Activated CD4-positive, alpha-beta T cell treated with anti-CD3 and anti-CD28 coated beads, Interleukin-2, amount 50 U/mL, for 1 hour (primary cell): ENCODE results near the gene BICD1.
"Not testable (repeated sequence)": the region's sequence is repeated elsewhere in the genome, so short reads cannot be mapped to it uniquely, and the experiment has no call there.

ENCODE experiments used
- DNase-seq: peaks from one replicate; pipeline ENCODE4 v3.0.0-alpha.2; 2020

The BICD1 gene

DNA sequence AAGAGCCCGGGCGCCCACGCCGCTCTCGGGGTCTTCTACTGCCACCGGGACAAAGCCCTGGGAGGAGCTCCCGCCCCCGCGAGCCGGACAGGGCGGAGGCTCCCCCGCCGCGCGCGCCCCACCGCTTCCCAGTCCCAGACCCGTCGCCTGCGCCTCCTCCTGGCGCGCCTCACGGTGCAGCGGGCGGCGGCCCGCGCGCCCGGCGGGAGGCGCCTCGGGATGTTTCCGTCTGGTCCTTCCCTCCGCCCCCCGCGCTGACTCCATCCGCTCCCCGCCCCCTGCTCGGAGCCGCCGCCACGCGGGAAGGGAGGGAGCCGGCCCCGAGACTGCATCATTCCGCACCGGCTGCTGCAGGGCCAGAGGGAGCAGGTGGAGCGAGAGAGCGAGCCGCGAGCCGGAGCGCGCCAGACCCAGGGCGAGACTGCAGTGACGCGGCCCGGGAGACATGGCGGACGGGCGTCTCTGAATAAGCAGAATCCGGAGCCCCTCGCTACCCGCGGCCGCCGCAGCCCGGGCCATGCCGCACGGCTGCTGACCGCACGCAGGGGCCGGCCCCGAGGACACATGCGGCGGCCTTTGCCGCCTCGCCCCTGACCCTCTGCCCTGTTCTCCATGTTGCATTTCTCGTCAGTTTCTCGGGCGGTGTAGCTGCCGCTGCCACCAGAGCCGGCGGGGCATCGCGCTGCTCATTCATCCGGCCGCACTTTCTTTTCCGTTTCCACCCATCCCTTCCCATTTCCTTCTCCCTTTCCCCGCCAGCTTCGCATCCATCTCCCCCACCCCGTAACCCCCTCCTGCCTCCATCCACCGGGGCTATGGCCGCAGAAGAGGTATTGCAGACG, at the start of gene BICD1:
Gene BICD1 (plus strand): TSS at position 331 of the 842 bp plus-strand sequence. CDS start 485 bp downstream, at position 816.
- DNase-seq, result peak; percentile 69

DNA sequence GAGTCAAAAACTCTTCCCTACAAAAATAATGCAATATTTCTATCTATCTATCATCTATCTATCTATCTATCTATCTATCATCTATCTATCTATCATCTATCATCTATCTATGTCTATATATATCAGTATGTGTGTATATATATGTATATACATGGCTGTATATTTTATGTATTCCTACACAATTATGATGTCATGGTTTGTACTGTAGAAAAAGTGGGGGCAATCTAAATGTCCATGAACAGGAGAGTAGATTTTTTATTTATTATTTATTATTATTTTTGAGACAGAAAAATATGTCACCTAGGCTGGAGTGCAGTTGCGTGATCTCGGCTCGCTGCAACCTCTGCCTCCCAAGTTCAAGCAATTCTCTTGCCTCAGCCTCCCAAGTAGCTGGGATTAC, 45.6 kb upstream of the BICD1 start:
- no peak for DNase-seq

DNA sequence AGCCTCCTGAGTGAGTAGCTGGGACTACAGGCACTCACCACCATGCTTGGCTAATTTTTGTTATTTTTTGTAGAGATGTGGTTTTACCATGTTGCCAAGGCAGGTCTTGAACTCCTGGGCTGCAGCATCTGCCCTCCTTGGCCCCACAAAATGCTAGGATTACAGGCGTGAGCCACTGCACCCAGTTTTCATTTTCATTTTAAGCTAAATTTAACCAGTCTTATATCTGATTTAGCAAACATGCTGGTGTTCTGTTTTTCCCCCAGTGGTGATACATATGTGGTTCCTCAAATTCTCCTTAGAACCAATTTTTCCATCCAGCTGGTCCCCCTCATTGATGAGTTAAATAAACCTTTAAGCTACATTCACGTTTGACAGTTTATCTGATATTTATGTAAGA, 43.8 kb upstream of the BICD1 start:
- DNase-seq, result no peak

DNA sequence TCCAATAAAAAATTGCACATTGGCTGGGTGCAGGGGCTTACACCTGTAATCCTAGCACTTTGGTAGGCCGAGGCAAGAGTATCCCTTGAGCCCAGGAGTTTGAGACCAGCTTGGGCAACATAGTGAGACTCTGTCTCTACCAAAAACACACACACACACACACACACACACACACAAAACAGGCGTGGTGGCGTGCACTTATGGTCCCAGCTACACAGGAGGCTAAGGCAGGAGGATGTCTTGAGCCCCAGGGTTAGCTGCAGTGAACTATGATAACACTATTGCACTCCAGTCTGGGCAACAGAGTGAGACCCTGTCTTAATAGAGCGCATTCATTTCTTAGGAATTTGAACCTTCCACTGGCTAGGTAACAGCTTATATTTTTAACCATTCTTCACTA, 42.9 kb upstream of the BICD1 start:
- no peak for DNase-seq

DNA sequence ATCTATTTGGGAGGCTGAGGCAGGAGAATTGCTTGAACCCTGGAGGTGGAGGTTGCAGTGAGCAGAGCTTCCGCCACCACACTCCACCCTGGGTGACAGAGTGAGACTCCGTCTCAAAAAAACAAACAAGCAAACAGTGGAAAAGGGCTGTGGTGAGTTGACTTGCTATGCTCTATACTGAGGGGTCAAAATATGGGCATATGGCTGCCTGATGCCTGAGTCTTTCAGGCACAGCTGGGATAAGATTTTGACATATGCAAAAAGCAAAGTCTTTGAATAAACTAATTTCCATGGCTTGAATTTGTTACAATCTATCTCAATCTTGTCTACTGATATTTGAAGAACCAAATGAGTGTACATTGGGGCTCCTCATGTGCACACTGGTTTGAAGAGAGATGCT, 40.4 kb upstream of the BICD1 start:
- DNase-seq, result no peak

DNA sequence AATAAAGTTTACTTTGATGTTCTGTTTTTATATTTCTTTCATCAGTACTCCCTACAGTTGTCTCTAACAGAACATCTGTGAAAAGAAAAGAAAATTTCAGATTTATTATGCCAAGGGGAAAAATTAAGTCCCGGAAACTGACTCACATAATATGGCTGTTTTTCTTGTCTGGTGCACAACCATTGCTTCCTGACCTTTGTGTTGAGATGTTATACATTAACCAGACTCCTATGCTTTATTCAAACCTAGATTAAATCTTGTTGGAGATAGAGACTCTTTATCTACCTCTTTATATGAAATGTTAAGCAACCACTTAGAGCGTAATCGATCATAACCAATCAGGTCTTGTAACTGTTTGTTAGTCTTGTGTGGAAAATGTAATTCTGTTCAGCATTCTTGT, 37.6 kb upstream of the BICD1 start:
- no peak for DNase-seq

DNA sequence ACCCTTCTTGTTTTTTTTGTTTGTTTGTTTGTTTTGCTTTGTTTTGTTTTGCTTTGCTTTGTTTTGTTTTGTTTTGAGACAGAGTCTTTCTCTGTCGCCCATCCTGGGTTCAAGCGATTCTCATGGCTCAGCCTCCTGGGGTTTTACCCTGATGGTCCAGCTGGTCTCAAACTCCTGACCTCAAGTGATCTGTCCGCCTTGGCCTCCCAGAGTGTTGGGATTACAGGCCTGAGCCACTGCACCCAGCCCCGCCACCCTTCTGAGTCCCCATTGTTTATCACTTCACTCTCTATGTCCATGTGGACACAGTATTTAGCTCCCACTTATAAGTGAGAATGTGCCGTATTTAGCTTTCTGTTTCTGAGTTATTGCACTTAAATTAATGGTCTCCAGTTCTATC, 36.9 kb upstream of the BICD1 start:
- DNase-seq, result no peak

DNA sequence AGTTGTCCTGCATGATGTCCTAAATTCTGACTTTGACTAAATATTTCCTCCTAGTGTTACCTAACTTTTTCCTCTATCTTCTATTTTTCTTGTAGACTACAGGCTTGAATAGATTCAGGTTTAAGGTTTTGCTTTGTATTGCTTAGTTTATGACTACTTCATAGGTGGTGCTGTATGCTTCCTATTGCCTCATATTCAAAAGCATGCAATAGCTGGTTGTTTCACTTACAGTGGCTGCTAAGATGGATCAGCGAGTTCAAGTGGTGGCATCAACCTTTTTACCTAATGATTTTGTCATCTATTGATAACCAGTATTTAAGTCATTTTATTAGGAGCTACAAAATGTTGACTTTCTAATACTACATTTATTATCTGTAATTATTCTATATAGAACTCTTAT, 36.3 kb upstream of the BICD1 start:
- DNase-seq, result no peak

DNA sequence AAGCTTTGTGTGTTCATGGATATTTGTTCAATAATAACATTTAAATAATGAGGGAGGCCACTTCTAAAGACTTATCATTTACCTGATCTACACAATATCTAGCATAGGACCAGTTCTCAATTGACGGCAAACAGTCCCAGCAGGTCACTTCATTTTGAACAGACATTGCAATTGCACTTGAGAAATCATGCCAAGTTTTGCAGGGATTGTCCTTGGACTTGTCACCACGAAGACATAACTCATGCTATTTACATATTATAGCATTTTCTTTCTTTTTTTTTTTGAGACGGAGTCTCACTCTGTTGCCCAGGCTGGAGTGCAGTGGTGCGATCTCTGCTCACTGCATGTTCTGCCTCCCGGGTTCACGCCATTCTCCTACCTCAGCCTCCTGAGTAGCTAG, 34.5 kb upstream of the BICD1 start:
- no peak for DNase-seq

DNA sequence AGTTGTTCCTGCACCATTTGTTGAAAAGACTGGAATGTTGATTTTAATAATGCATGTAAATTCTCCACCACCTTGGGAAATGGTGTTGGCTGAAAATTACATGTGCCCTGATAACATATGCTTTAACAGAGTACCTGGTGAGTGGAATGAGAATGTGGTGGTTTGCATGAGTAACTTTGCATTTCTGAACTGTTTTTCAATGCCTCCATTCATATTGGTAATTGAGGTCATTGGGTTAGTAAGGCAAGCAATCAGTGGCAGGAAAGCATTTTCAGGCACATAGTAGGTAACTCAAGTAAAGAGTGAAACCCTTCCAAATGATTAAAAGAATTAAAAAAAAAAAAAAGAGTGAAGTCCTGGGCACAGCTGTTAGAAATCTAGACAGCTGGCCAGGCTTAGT, 32.2 kb upstream of the BICD1 start:
- DNase-seq, result no peak

DNA sequence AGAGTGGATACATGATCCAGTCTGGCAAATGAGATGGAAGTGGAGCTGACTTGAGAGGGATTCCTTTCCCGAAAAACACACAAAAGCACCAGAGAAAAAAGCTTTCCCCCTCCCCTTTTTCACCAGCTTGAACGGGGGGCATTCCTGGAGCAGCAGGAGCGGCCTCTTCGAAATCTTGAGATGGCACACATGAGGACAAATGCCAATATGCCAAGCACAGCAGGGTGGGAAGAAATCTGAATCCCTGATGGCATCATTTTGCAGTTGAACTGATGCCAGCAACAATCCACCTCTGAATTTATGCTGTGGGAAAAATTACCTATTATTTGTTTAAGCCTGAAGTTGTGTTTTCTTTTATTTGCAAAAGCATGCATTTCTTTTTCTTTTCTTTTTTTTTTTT, 29.7 kb upstream of the BICD1 start:
- no peak for DNase-seq

DNA sequence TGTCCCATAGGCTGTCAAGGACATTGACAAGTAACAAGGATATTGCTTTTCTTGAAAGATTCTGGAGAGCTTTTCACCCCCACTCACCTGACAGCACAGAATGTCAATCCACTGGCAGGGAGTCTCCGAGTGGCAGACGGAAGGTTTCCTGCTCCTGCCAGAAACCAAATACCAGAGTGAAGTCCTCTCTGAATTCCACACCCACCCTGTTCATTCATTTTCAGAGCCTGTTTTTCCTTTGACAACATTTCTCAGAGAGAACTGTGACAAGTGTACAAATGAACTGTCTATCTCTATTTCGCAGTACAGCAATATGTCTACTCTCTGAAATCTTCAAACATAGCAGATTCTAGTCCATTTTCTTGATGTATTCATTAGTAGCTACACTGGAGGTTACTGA, 26.2 kb upstream of the BICD1 start:
- DNase-seq, result no peak

DNA sequence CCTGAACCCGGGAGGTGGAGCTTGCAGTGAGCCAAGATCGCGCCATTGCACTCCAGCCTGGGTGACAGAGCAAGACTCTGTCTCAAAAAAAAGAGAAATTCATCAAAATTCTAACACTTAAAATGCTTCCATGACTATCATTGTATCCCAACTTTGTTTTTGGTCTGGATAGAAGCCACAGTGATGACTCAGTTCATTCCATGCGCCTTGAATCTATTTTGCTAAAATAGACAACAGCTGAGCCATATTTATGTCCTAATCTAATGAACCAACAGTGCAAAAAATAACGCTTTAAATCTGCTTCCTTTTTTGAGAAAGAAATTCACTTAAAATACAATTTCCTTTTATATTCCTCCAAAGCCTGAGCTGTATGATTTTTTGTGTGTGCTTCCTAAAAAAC, 23.2 kb upstream of the BICD1 start:
- no peak for DNase-seq

DNA sequence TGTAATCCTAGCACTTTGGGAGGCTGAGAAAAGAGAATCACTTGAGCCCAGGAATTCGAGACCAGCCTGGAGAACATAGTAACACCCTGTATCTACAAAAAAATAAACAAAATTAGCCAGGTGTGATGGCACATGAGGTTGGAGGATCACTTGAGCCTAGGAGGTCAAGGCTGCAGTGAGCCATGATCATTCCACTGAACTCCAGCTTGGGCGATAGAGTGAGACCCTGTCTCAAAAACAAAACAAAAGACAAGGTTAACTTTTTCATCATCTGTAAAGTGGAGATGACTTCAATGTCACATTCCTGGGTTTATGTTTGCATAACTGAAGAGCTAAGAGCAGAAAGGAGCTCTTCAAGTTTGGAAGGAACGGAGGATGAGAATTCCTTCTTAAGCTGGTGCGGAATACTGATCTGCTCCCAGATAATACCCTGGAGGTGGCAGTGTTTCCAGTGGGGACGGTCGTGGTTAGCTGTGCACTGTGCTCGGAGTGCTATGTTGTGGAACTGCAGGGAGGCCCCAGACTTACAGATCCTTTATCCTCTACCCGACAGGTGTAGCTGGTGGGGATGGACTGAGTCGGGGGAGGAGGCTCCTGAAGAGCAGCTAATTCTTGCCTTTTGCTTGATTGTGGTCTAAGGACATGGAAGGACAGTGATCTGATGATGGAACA, 22.5 kb upstream of the BICD1 start:
- DNase-seq, result no peak

DNA sequence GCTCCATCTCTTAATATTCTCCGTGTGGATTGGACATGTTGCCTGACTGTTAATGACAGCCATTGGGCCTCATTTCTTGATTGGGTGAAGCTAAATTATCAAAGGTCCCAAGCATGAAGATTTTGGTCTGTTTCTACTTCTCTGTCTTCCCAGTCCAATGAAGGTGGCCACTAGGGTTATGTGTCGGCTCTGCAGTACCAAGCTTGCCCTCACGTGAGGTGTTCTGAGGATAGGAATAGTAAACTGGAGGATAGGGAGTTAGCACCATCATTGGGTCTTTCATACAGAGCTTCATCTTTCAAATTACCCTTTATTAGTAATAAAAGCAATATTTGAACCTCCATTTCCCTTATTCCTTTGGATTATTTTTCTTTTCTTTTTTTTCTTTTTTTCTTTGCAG, 21.9 kb upstream of the BICD1 start:
- DNase-seq, result no peak

DNA sequence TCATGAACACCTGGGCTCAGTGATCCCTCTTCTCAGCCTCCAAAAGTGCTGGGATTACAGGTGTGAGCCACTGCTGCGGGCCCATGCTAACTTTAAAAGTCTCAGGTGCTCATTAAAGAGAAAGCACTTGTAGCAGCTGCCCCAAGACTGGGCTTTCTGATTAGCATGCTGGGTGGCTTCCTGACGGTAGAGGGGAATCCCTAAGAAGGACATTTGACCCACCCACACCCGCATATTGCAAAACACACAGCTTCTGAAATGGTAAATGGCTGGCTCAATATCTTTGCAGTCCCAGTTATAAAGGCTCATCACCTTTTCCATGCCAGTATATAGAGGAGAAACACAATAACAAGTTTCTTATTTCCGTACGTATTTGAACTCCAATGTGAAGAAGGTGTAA, 19.3 kb upstream of the BICD1 start:
- DNase-seq, result no peak

DNA sequence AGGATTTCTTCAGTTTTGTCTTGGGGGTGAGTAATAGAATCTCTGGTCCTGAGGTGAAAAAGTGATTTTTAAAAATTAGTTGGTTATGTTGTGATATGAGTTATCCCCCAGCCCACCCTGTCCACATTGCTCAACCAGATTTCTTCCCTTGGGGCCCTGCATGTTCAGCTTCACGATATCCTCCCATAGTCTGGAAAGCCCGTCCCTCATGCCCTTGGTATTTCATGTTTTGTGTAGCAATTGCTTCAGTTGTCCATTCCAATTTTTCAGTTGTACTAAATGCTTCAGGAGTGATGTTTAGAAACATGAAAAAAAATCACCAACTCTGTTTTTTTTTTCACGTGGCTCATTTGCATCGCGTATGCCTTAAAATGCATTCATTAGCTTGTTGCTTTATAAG, 17.5 kb upstream of the BICD1 start:
- no peak for DNase-seq

DNA sequence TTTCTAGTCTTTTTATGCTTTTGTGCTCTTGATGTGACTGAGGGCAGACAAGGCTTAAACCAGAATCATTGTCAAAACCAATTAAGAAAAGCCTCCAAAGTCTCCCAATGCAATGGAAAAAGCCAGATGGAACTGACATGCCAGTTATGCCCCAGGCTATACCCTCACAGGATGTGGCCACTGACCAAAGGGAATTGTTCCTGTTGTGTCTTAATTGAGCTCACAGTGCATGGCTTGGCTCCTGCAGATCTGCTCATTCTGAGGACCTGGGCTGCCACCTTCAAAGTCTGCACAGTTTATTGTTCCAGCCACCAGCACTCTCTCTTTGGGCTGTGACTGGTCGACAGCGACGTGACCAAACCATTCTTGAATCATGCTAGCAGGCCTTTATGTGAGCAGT, 17.1 kb upstream of the BICD1 start:
- no peak for DNase-seq

DNA sequence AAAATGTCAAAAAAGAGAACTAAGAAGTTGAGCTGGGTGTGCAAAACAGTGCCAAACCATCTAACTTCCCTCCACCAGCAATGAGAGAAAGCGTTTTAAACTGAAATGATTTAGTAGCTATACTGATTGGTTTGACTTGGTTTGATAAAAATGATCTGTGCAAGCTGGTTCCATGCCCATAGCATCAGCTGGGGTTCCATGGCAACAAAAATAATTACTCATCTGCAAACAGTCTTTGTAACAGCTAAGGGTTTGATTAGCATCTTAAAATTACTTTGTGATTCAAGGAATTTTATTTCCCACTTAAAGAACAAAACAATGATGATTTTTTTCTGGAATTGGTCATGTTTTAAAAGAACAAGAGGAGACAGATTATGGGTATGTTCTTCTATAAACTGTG, 15.0 kb upstream of the BICD1 start:
- DNase-seq, result no peak

DNA sequence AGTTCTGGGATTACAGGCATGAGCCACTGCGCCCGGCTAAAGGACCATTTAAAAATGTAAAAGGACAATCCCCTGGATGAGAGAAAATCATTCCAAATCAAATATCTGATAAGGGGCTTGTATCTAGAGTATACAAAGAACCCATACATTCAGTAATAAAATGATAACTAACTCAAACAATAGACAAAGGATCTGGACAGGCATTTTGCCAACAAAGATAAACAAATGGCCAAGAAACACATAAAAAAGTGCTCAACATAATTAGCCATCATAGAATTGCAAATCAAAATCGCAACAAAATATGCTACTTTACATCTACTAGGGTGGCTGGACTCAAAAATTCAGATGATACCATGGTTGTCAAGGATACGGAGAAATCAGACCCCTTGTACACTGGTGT, 8.5 kb upstream of the BICD1 start:
- DNase-seq, result no peak

DNA sequence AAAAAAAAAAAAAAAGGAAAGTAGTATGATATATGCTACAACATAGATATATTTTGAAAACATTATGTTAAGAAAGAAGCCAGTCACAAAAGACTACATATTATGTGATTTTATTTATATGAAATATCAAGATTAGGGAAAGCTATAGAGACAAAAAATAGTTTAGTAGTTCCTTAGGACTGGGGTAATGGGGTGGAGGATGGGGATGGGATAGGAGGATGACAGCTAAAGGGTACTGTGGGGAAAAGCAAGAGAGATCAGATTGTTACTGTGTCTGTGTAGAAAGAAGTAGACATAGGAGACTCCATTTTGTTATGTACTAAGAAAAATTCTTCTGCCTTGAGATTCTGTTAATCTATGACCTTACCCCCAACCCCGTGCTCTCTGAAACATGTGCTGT, 7.4 kb upstream of the BICD1 start:
- DNase-seq, result not testable (repeated sequence)

DNA sequence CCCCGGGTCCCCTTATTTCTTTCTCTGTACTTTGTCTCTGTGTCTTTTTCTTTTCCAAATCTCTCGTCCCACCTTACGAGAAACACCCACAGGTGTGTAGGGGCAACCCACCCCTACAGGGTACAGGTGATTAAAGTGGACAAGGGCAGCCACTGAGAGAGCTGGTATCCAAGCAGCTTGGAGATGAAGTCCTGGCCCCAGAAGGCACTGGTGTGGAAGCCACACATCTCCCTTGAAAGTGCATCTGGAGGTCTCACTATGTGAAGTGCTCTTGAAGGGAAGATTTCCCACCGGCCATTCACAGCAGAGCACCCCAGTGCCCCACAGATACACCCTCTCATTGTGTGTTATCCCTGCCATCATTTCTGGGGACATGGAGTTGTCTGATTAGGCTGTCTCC, 6.3 kb upstream of the BICD1 start:
- no peak for DNase-seq

DNA sequence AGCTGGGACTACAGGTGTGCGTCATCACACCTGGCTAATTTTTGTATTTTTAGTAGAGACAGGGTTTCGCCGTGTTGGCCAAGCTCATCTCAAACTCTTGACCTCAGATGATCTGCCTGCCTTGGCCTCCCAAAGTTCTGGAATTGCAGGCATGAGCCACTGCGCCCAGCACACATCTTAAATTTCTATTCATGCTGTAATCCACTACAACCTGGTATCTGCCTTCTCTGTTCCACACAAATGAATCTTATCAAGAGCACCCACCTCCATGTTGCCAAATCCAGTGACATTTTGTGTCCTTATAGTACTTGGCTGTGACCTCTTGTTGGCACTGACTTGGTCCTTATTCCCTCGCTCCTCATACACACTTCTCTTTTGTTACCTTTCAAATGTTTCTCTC, 5.8 kb upstream of the BICD1 start:
- DNase-seq, result no peak

DNA sequence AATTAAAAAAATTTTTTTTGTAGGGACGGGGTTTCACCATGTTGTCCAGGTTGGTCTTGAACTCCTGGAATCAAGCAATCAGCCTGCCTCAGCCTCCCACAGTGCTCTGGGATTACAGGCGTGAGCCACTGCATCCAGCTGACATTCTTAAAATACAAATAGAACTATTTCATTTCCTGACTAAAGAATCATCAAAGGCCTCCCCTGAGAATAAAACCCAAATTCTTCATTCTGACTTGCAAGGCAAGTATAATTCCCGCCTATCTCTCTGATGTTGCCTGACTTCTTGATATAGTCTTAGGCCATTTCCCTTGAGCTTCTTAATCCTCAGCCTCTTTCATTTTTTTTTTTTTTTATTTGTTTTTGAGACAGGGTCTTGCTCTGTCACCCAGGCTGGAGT, 4.4 kb upstream of the BICD1 start:
- DNase-seq, result no peak
